Measurements from ENCODE around the gene SOX8. TPM values are rescaled to one million over a fixed set of nuclear protein-coding genes. Genes with fewer than 3 reads are reported as not detected.

The SOX8 gene
- total RNA-seq, 1 donor from 2014 or later: 0.47 TPM

DNA sequence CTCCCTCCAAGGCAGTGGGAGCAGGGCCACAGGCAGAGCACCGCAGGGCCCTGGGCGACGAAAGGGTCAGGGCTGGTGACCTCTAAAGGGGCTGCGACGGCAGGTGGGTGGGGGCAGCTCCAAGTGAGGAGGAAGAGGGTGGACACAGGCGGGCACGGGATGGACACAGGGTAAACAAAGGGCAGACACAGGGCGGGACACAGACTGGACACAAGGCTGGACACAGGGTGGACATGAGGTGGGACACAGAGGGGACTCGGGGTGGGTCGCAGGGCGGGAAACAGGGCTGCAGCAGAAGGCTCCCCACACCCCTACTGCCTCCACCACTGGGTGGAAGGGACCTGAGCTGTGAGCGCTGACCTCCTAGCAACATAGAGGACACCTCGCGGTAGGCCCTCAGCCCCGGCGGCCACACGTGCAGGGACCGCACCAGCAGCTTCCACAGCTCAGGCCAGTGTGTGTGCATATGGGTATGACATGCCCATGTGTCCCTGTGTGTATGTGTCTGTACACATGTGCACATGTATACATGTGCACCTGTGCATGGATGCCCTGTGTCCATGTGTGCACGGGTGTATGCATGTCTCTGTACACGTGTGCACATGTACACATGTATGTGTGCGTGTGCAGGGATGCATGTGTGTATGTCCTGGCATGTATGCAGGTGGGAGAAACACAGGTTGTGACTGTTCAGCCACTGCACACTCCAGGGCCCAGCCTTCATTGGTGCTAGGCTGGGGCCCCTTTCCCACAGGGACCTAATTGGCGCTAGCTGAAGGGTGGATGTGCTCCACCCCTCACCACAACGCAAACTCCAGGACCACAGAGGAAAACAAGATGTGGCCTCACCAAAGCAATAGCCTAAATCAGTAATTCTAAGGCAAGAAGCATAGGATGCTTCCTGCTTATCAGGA lies 18.4 kb upstream of the SOX8 start:
- DNase-seq (ENCODE audit: low spot score): no peak
- intact Hi-C loops (cut with micrococcal nuclease): no loop called here
- peaks cover 4% of the 10 kb centered on the region for H3K9me3 Mint-ChIP-seq

GRCh38 chr16:963913-964312 lies 17.7 kb upstream of the SOX8 start:
- intact Hi-C loops (cut with micrococcal nuclease): no loop called here
- DNase-seq (ENCODE audit: low spot score): no peak
- Mint-ChIP-seq H3K27ac (peak overlapping the region; percentile 88), H3K4me3 (peak overlapping the region; percentile 79), H3K9me3 (peaks cover 4% of the 10 kb centered on the region), H3K36me3 (ENCODE audit: low read depth) (peaks cover 18% of the 10 kb centered on the region), H3K27me3 (ENCODE audit: insufficient read depth) (no peaks in the 10 kb centered on the region), H3K4me1 (ENCODE audit: low read depth) (peaks cover 26% of the 10 kb centered on the region)

More for the DNA sequence above, 18.4 kb upstream of the SOX8 start:
- Mint-ChIP-seq H3K27me3 (ENCODE audit: insufficient read depth) (no peaks in the 10 kb centered on the region), H3K4me1 (ENCODE audit: low read depth) (peaks cover 20% of the 10 kb centered on the region), H3K4me3 (peak overlapping the region; percentile 79), H3K36me3 (ENCODE audit: low read depth) (peaks cover 11% of the 10 kb centered on the region), H3K27ac (peak overlapping the region; percentile 88)

DNA sequence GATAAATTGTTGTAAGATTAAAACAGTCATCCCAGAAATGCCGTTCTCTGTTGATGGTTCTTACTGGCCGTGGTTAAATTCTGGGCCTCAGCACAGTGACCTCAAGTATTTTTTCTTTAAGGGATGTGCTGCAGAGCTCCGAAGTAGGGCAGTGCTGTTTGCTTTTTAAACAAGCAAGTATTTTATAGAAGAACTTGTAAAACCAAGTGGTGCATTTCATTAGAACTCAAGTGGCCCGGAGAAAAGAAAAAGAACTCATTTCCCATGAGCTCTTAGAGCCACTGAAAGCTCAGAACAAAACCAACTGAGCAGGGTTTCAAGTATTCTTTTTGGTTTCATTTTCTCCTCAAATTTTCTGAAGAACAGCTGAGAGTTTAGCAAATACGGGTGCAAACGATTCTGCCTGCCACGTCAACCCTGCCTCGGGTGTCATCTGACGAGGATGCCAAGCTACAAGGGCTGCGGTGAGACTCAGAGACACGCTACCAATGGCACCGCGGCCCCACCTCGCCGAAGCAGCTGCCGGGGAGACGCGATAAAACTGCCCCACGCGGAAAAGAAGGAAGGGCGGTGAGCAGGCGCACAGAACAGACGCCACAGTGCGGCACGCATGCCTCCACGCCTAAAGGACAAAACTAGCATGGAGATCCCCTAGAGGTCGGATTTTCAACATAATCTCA lies 17.1 kb upstream of the SOX8 start:
- H3K9me3 Mint-ChIP-seq: peaks cover 4% of the 10 kb centered on the region
- intact Hi-C loops (cut with micrococcal nuclease): no loop called here

GRCh38 chr16:965036-965395 lies 16.6 kb upstream of the SOX8 start:
- H3K9me3 Mint-ChIP-seq: peaks cover 4% of the 10 kb centered on the region
- peaks cover 18% of the 10 kb centered on the region for H3K36me3 Mint-ChIP-seq (ENCODE audit: low read depth)
- DNase-seq (ENCODE audit: low spot score): no peak
- peaks cover 26% of the 10 kb centered on the region for H3K4me1 Mint-ChIP-seq (ENCODE audit: low read depth)
- no peaks in the 10 kb centered on the region for H3K27me3 Mint-ChIP-seq (ENCODE audit: insufficient read depth)
- H3K27ac Mint-ChIP-seq: peak overlapping the region; percentile 88
- no peak overlapping the region for H3K4me3 Mint-ChIP-seq
- intact Hi-C loops (cut with micrococcal nuclease): no loop called here

More for the DNA sequence above, 17.1 kb upstream of the SOX8 start:
- no peaks in the 10 kb centered on the region for H3K27me3 Mint-ChIP-seq (ENCODE audit: insufficient read depth)
- H3K36me3 Mint-ChIP-seq (ENCODE audit: low read depth): peaks cover 18% of the 10 kb centered on the region
- H3K27ac Mint-ChIP-seq: peak overlapping the region; percentile 88
- DNase-seq (ENCODE audit: low spot score): peak; percentile 40
- peaks cover 26% of the 10 kb centered on the region for H3K4me1 Mint-ChIP-seq (ENCODE audit: low read depth)
- H3K4me3 Mint-ChIP-seq: peak overlapping the region; percentile 79

- intact Hi-C loops (cut with micrococcal nuclease): no loop called here
- Mint-ChIP-seq H3K4me3 (no peak overlapping the region), H3K27ac (no peak overlapping the region)
Observed at GRCh38 chr16:965487-965886, 16.1 kb upstream of the SOX8 start.

DNA sequence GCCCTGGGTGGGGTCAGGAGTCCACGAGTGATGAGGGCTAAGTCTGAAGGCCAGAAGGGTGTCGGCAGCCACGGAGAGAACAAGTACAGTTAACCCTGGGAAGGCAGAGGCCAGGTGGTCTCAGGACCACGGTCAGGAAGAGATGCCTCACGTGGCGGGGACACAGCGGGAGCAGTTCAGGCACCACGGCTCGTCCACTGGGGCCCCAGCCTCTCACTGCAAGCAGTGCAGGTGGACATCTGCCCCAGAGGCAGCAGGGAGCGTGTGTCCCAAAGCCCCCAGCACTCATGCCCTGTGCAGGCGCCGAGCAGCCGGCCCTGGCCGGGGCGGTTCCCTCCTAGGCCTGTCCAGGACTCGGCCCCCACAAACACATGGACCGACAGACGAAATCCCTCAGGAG lies 15.5 kb upstream of the SOX8 start:
- Mint-ChIP-seq H3K4me1 (ENCODE audit: low read depth) (peaks cover 26% of the 10 kb centered on the region), H3K27me3 (ENCODE audit: insufficient read depth) (no peaks in the 10 kb centered on the region), H3K27ac (no peak overlapping the region), H3K9me3 (peaks cover 4% of the 10 kb centered on the region), H3K4me3 (no peak overlapping the region), H3K36me3 (ENCODE audit: low read depth) (peaks cover 18% of the 10 kb centered on the region)
- intact Hi-C loops (cut with micrococcal nuclease): no loop called here
- no peak for DNase-seq (ENCODE audit: low spot score)

More at GRCh38 chr16:965487-965886, 16.1 kb upstream of the SOX8 start:
- Mint-ChIP-seq H3K4me1 (ENCODE audit: low read depth) (peaks cover 26% of the 10 kb centered on the region), H3K36me3 (ENCODE audit: low read depth) (peaks cover 18% of the 10 kb centered on the region), H3K27me3 (ENCODE audit: insufficient read depth) (no peaks in the 10 kb centered on the region), H3K9me3 (peaks cover 4% of the 10 kb centered on the region)
- no peak for DNase-seq (ENCODE audit: low spot score)

GRCh38 chr16:966505-966904 lies 15.1 kb upstream of the SOX8 start:
- DNase-seq (ENCODE audit: low spot score): no peak
- Mint-ChIP-seq H3K36me3 (ENCODE audit: low read depth) (peaks cover 18% of the 10 kb centered on the region), H3K4me1 (ENCODE audit: low read depth) (peaks cover 26% of the 10 kb centered on the region), H3K27ac (no peak overlapping the region), H3K9me3 (peaks cover 4% of the 10 kb centered on the region), H3K27me3 (ENCODE audit: insufficient read depth) (peaks cover 2% of the 10 kb centered on the region), H3K4me3 (no peak overlapping the region)
- intact Hi-C loops (cut with micrococcal nuclease): no loop called here

GRCh38 chr16:967077-967541 lies 14.5 kb upstream of the SOX8 start:
- Mint-ChIP-seq H3K9me3 (peaks cover 4% of the 10 kb centered on the region), H3K4me1 (ENCODE audit: low read depth) (peaks cover 26% of the 10 kb centered on the region), H3K4me3 (no peak overlapping the region), H3K27me3 (ENCODE audit: insufficient read depth) (peaks cover 8% of the 10 kb centered on the region), H3K27ac (no peak overlapping the region), H3K36me3 (ENCODE audit: low read depth) (peaks cover 18% of the 10 kb centered on the region)
- intact Hi-C loops (cut with micrococcal nuclease): no loop called here
- no peak for DNase-seq (ENCODE audit: low spot score)

DNA sequence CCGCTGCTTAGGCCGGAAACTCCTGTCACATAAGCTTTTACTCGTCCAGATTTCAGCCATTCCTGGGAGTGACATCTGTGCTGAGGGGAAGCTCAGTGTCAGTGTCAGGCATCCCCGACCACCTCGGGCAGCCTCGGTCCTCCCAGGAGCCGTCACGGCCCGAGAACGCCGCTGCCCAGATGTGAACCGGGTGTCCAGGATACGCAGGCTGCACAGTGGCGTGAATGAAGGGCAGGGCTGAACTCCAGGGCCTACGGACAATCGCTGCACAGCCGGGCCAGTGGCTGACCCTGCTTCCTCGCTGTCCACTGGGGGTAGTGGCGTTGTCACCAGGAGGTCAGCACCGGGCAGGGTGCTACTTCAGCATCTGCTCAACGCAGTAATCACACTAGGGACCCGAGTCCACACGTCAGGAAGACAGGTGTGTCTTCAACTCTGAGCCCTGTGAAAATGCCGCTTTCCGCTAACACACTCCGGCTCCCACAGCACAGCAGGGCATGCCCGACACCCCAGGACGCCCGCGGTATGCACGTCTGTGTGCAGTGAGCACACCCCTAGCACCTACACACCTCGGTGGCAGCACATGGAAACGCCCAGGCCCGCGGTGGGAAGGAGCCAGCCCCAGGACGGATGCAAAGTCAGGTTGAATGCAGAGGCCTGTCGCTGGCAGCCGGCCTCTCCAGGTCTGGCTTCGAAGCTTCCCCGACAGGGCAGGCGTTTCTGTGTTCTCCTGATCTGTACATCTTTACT lies 13.8 kb upstream of the SOX8 start:
- Mint-ChIP-seq H3K36me3 (ENCODE audit: low read depth) (peaks cover 18% of the 10 kb centered on the region), H3K4me1 (ENCODE audit: low read depth) (peaks cover 26% of the 10 kb centered on the region), H3K9me3 (peaks cover 4% of the 10 kb centered on the region), H3K27me3 (ENCODE audit: insufficient read depth) (peaks cover 9% of the 10 kb centered on the region), H3K27ac (no peak overlapping the region), H3K4me3 (no peak overlapping the region)
- DNase-seq (ENCODE audit: low spot score): no peak
- intact Hi-C loops (cut with micrococcal nuclease): no loop called here

GRCh38 chr16:968620-969019 lies 12.9 kb upstream of the SOX8 start:
- peaks cover 9% of the 10 kb centered on the region for H3K27me3 Mint-ChIP-seq (ENCODE audit: insufficient read depth)
- DNase-seq (ENCODE audit: low spot score): no peak
- H3K4me3 Mint-ChIP-seq: peak overlapping the region; percentile 79
- intact Hi-C loops (cut with micrococcal nuclease): no loop called here
- no peak overlapping the region for H3K27ac Mint-ChIP-seq
- peaks cover 18% of the 10 kb centered on the region for H3K36me3 Mint-ChIP-seq (ENCODE audit: low read depth)
- H3K9me3 Mint-ChIP-seq: peaks cover 4% of the 10 kb centered on the region
- H3K4me1 Mint-ChIP-seq (ENCODE audit: low read depth): peaks cover 21% of the 10 kb centered on the region

- Mint-ChIP-seq H3K9me3 (peaks cover 1% of the 10 kb centered on the region), H3K36me3 (ENCODE audit: low read depth) (peaks cover 16% of the 10 kb centered on the region), H3K27ac (peak overlapping the region; percentile 18), H3K4me3 (peak overlapping the region; percentile 77), H3K27me3 (ENCODE audit: insufficient read depth) (peaks cover 9% of the 10 kb centered on the region), H3K4me1 (ENCODE audit: low read depth) (peaks cover 10% of the 10 kb centered on the region)
- DNase-seq (ENCODE audit: low spot score): no peak
- intact Hi-C loops (cut with micrococcal nuclease): loop anchor here (2.0 to 10.0 kb wide), 3 partner anchors 163 to 443 kb away; partner anchors contain the start of genes CIAO3 and UNKL
Observed at GRCh38 chr16:969508-970385, 11.8 kb upstream of the SOX8 start.

DNA sequence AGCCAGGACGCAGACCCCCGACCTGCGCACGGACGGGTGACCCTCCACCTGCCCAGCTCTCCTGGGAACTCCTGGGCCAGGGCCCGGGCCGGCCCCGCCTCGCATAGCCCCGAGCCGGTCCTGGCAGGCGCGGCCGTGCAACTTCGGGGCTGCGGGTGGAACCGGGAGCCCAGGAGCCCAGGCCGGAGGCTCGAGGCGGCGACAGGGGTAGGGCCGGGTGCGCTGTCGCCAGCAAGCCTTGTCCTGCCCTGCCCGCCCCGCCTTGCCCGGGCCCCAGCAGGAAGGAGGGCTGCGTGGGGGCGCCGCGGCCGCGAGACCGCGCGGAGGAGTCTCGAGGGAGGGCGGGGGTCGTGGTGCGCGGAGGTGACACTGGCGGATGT lies 11.2 kb upstream of the SOX8 start:
- Mint-ChIP-seq H3K4me1 (ENCODE audit: low read depth) (peaks cover 8% of the 10 kb centered on the region), H3K36me3 (ENCODE audit: low read depth) (peaks cover 12% of the 10 kb centered on the region), H3K9me3 (no peaks in the 10 kb centered on the region), H3K27ac (no peak overlapping the region), H3K4me3 (peak overlapping the region; percentile 77), H3K27me3 (ENCODE audit: insufficient read depth) (peaks cover 9% of the 10 kb centered on the region)
- intact Hi-C loops (cut with micrococcal nuclease): loop anchor here (2.0 to 10.0 kb wide), 3 partner anchors 164 to 442 kb away; partner anchors contain the start of genes CIAO3 and UNKL
- DNase-seq (ENCODE audit: low spot score): no peak
